ENCODE data around the gene LRRC43.
"Not testable (repeated sequence)": the region's sequence is repeated elsewhere in the genome, so short reads cannot be mapped to it uniquely, and the experiment has no call there.

Gene LRRC43

DNA sequence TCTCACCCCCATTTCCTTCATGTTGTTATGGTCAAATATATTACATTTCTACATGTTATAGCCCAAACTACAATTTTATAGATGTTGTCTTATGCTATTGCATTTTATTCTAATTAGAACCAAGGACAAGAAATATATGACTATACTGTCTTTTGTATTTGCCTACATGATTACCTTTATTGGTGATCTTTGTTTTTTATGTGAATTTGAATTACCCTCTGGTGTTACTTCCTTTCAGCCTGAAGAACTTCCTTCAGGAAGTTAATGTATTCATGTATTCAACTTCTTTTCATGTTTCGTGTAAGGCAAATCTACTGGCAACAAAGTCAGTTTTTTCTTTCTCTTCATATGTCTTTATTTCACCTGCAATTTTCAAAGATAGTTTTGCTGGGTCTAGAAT lies 11.9 kb downstream of the LRRC43 start:
- DNase-seq, result no peak

DNA sequence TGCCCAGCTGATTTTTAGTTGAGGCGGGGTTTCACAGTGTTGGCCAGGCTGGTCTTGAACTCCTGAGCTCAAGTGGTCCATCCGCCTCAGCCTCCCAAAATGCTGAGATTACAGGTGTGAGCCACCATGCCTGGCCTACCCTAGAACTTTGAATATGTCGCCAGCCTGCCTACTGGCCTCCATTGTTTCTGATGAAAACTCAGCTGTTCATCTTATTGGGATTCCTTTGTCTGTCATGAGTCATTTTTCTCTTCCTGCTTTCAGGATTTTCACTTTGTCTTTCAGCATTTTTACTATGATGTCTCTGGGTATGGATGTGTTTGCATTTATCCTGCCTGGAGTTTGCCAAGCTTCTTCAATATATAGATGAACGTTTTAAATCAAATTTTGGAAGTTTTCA lies 12.5 kb downstream of the LRRC43 start:
- no peak for DNase-seq

DNA sequence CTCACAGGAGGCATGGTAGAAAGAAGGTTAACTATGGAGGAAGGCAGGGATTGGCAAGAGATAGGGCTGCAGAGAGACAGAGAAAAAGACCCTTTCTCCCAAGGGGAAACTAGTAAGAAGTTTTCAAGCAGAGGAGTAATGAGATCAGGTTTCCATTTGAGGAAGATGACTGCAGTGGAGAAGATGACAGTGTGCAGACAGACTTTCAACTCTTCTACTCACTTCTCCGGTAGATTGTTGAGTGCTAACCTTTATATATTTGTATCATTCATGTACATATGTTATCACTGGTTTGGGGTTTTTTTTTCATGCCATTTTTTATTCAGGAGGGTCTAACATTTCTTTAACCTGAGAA lies 14.7 kb downstream of the LRRC43 start:
- no peak for DNase-seq

DNA sequence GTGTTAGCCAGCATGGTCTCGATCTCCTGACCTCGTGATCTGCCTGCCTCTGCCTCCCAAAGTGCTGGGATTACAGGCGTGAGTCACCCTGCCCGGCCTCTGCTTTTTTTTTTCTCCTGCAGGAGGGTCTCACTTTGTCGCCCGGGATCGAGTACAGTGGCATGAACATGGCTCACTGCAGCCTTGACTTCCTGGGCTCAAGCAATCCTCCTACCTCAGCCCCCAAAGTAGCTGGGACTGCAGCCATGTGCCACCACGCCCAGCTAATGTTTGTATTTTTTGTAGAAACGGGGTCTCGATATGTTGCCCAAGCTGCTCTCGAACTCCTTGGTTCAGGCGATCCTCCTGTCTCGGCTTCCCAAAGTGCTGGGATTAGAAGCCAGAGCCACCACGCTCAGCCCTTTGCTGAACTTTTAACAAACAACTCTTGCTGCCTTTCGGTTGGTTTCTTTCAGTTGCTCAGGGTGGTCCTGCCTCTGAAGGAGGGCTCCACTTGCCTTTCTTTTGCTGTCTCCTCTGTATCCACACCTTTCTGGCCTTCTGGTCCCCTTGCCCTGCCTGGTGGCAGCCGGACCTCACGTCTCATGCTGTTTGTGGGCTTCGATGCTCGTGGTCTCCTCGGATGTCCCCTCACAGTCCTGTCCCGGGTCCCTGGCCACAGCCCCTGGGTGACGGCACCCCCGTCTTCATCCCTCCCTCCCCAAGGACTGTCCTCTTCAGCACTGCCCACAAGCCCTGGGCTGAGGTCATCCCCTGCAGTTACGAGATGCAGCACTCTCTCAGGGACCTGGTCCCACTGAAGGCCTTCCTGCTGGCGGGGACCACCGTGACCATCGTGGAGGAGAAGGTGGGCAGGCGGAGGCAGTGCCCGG lies 16.8 kb downstream of the LRRC43 start:
- DNase-seq, result no peak

DNA sequence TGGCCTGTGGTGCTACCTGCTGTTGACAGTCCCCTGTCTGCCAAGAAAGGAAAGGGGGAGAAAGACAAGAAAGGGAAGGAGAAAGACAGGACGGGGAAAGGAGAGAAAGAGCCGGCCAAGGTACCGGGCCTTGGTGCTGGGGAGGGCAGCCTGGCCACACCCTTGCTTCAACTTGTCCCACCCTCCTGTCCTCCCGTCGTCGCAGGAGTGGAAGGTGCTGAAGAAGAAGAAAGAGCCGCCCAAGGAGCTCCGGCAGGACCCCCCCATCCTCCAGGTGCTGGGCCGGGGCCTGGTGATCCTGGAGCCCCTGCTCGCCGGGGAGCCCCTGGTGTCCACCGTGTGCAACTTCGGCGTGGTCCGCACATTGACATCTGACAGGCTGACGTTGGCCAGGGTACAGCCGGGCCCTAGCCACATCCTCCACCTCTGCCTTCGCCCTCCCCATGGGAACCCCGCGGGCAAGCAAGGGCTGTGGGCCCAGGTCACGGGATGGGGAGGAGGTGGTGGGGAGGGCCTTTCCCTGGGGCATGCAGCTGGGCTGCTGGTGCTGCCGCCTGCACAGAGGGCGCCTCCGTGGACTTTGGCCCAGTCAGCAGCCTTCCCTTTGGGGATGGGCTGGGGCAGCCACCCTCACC lies 17.7 kb downstream of the LRRC43 start:
- DNase-seq, result no peak

DNA sequence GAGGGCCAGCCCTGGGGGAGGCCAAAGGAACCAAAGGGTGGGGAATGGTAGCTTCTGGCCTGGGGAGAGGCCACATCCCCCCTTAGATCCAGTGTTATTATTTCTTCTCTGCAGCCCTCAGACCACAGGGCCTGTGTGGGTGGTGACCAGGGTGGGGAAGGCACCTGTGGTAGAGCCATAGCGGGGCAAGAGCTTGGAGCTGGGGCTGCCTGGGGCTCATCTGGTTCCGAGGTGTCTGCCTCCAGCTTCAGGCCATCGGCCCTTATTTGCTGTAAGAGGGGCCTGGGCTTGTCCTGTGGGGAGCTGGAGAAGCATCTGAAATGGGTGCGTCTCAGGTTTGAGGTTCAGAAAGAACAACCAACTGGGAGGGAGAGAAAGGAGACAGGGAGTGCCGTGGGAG lies 18.5 kb downstream of the LRRC43 start:
- no peak for DNase-seq

DNA sequence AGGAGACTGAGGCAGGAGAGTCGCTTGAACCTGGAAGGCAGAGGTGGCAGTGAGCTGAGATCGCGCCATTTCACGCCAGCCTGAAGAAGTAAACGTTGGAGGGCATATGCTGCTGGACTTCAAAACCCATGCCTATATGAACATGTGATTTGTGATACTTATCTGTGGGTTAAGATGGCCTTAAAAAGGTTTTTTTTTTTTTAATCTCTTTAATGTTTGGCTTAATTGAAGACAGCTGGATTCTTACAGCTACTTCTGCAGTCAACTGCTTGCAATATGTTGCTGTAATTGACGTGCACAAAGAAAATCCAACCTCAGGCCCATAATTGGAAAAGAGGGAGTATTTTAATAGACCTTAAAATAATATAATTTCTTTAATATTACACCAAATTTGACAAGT lies 19.1 kb downstream of the LRRC43 start:
- no peak for DNase-seq

DNA sequence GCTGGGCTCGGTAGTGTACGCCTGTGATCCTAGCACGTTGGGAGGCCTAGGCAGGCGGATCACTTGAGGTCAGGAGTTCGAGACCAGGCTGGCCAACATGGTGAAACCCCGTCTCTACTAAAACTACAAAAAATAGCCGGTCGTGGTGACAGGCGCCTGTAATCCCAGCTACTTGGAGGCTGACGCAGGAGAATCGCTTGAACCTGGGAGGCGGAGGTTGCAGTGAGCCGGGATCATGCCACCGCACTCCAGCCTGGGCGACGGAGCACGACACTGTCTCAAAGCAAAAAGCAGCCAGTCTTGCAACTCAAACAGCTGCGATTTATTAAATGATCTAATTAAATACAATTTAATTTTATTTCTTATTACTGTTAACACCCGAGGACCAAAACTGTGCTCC lies 19.9 kb downstream of the LRRC43 start:
- not testable (repeated sequence) for DNase-seq

DNA sequence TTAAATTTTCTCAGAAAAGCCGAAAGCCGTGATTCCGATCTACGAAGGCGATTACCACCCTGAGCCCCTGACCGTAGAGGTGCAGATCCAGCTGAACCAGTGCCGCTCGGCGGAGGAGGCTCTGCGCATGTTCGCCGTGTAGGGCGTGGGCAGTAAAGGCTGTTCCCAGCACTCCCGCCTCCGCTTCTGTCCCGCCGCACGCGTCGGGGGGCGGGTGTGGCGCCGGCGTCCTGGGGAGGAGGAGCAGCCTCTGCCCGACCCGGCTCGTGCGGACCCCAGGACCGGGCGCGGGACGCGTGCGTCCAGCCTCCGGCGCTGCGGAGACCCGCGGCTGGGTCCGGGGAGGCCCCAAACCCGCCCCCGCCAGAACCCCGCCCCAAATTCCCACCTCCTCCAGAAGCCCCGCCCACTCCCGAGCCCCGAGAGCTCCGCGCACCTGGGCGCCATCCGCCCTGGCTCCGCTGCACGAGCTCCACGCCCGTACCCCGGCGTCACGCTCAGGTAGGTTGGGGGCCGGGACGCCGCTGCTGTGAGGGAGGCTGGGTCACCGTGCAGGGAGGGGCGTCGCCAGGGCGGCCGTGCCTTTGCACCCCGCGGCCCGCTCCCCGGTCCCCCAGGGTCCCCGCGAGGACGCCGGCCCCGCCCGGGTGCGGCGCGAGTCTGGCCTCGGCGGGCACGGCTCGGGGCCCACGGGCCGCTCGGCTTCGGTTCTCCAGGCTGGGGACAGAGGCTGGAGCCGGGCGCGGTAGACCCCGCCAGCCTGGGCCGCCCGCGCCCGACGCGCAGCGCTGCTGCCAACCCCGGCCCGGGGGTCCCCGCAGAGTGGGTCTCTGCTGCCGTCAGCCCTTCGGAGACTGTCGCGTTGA lies 20.6 kb downstream of the LRRC43 start, which contains the start of gene B3GNT4:
Gene B3GNT4, plus strand, starts transcription at position 409 of the 866 bp plus-strand sequence. CDS start 910 bp downstream, outside the sequence.
- DNase-seq, result peak; percentile 77

DNA sequence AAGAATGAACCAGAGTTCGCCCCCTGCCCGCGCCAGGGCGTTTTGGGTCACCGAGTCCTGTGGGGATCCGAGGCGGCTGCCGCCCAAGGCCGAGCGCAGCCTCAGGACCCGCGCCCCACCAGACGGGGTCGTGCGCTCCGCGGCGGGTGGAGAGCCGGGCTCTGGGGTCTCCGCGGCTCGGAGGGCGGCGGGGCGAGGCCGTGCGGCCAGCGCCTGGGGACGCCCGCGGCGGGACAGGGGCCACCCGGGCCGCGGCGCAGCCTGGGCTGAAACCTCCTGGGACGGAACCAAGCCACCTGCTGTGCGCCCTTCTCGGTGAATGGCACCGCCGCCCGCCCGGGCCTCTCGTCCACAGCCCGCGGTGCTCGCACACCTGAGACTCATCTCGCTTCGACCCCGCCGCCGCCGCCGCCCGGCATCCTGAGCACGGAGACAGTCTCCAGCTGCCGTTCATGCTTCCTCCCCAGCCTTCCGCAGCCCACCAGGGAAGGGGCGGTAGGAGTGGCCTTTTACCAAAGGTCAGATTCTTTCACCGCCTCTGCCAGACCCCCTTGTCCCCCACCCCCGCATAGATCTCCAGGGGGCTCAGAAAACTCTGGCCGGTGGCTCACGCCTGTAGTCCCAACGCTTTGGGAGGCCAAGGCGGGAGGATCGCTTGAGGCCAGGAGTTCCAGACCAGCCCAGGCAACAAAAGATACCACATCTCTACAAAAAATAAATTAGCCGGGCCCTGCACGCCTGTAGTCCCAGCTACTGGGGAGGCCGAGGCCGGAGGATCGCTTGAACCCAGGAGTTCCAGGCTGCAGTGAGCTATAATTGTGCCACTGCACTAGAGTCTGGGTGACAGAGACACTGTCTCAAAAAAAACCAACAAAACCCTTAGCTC lies 21.5 kb downstream of the LRRC43 start:
- peak; percentile 19 for DNase-seq

DNA sequence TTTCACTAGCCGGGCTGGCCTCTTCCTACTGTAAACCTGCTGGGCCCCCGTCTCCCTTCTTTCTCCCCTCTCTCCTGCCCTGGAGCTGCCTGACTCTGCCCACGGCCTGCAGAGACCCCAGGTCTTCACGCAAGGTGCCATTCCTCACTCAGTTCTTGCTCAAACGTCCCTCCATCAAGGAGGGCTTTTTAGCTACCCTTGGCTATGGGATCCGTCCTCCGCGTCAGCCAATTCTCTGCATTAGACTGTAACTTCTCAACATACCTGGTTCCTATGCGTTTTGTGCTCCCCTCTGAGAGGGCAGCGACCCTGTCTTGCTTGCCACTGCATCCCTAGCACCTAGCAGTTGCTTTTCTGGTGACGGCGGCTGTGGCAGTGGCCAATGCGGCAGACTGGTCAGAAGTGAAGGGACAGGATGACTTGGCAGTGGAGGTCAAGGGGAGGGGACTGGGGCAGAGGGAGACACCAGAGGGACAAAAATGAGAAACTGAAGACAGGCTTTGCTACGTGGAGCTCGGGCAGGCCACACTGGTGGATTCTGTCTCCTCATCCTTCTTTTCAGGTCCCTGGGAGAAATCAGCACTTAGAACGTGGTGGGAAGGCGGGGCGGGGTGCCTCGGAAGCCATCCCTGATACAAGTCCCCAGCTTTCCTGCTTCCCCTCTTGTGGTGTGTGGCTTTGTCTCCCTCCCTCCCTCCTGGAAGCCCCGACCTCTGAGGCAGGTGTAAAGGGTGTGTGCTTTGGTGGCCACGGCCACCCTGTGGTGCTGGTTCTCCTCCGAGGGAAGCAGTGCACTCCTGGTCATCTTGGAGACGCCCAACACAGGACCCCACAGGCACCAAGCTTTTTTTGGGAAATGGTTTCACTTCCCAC lies 22.4 kb downstream of the LRRC43 start:
- DNase-seq, result no peak

DNA sequence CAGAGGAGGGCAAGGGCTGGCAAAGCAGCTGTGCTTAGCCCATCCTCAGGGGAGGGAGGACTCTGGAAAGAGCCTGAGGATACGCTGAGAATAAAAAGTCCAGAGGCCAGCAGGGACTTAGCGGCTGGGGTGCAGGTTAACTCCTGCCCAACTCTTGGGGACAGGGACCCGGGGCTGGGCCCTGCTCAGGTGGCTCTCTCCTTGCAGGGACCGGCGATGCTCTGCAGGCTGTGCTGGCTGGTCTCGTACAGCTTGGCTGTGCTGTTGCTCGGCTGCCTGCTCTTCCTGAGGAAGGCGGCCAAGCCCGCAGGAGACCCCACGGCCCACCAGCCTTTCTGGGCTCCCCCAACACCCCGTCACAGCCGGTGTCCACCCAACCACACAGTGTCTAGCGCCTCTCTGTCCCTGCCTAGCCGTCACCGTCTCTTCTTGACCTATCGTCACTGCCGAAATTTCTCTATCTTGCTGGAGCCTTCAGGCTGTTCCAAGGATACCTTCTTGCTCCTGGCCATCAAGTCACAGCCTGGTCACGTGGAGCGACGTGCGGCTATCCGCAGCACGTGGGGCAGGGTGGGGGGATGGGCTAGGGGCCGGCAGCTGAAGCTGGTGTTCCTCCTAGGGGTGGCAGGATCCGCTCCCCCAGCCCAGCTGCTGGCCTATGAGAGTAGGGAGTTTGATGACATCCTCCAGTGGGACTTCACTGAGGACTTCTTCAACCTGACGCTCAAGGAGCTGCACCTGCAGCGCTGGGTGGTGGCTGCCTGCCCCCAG lies 23.4 kb downstream of the LRRC43 start:
- DNase-seq, result no peak

DNA sequence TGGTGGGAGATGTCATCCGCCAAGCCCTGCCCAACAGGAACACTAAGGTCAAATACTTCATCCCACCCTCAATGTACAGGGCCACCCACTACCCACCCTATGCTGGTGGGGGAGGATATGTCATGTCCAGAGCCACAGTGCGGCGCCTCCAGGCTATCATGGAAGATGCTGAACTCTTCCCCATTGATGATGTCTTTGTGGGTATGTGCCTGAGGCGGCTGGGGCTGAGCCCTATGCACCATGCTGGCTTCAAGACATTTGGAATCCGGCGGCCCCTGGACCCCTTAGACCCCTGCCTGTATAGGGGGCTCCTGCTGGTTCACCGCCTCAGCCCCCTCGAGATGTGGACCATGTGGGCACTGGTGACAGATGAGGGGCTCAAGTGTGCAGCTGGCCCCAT lies 24.1 kb downstream of the LRRC43 start:
- no peak for DNase-seq

DNA sequence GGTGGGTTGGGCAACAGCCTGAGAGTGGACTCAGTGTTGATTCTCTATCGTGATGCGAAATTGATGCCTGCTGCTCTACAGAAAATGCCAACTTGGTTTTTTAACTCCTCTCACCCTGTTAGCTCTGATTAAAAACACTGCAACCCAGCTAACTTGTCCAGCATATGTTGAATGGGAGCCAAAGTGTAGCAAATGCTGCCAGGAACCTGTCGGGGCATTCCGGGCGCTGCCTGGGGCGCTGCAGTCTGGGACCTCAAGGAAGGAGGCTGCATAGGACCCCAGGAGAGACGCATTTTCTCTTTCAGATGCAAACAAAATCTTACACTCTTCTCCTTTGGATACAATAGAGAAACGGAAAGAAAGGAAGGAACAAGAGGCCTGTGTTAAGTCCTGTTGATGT lies 24.5 kb downstream of the LRRC43 start:
- DNase-seq, result no peak

DNA sequence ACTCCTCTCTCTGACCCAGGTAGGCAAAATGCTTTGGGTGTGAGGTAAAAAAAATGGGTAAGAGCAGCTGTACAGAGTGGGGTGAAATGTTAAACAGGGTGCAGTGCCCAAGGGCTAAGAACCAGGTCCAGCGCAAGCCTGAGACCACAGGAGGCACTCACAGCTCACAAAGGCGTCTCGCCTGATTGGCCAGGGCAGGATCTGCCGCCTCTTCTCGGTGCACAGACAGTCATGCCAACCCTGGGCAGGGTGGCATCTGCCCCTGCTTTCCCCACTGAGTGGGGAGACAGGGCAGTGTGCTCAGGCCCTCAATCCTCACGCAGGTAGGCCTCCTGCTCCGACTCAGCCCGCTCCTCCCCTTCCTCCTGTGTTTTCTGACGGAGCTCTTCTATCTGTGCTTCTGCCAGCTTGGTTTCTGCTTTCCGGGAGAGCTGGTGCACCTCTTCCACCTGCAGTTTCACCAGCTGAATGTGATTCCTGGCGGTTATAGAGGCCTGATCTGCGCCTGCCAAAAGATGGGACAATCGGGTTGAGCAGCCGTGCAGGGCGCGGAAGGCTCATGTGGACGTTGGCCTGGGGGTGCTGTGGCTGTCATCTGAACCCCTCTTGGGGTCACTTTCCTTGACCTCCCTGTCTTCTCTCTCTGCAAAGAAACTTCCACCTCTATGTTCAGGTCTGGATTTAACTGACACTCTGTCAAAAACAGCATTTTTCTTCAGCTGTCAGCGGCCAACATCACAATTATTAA lies 25.3 kb downstream of the LRRC43 start:
- no peak for DNase-seq

DNA sequence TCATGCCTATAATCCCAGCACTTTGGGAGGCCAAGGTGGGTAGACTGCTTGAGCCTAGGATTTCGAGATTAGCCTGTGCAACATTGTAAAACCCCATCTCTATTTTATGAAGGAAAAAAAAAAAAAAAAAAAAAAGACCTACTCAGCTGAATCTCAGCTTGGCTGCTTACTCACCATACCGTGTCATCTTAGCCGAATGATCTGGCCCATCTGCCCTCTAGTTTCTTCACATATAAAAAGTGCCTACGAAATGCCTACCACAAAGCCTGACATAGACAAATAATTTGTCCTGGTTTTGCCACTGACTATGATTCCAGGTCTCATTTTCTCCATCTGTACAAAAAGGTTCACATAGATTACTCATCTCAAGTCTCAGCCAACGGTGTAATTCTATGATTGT lies 32.8 kb downstream of the LRRC43 start:
- no peak for DNase-seq

DNA sequence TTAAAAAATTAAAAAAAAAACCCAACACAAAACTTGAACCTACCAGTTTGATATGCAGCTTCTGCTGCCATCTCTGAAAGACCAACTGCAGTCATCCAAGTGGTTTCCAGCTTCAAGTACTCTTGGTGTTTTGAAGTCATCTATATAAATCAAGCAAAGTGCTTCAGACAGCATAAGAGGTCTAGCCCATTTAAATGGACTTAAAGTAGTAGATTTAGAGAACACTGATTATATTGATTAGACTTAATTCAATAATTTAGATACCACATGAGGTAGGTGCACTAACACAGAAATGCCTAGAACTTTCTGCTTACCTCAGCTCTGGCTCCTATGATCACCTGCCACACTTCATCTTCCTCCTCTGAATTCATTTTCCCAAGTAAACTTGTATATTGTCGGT lies 33.5 kb downstream of the LRRC43 start:
- no peak for DNase-seq

DNA sequence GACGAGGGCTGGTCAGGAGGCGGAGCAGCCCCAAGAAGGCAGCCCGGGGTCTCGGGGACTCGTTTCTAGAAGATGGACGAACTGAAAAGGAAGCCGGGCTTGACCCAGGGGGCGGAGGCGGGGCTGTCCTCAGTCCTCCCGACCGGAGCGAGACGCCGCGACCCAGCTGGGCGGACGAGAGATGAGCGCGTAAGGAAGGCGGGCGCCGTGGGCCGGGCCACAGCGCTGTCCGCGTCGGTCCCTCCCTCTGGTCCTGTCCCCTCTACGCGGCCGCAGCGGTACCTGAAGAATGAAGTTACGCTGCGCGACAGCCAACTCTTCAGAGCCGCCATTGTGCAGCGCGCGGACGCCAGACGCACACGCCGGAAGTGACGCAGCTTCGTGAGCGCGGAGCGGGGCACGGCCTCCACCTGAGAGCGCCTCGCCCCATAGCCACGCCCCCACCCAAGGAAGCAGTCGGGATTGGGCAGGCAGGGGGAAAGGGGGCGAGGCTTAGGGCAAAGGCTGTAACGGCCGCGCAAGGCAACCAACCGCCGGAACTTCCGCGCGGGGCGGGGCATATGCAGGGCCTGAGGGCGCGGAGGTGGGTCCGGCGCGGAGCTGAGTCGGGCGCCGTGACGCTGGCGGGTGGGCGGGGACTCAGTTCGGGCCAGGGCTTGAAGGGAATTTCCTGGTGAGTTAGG lies 42.9 kb downstream of the LRRC43 start, which contains the start of gene DIABLO:
Gene DIABLO, minus strand, starts transcription at position 370 of the 683 bp plus-strand sequence. Its CDS starts 38 bp downstream, at position 332.
- peak; percentile 100 for DNase-seq

Data from CD4-positive, alpha-beta T cell treated with Interleukin-10 for 1 hour (primary cell).